ENCODE results near the gene SH3PXD2A. TPM values are rescaled to one million over a fixed set of nuclear protein-coding genes. Genes with fewer than 3 reads are reported as not detected.

Gene SH3PXD2A
- total RNA-seq, 1 donor from 2014 or later: 2.4 TPM

DNA sequence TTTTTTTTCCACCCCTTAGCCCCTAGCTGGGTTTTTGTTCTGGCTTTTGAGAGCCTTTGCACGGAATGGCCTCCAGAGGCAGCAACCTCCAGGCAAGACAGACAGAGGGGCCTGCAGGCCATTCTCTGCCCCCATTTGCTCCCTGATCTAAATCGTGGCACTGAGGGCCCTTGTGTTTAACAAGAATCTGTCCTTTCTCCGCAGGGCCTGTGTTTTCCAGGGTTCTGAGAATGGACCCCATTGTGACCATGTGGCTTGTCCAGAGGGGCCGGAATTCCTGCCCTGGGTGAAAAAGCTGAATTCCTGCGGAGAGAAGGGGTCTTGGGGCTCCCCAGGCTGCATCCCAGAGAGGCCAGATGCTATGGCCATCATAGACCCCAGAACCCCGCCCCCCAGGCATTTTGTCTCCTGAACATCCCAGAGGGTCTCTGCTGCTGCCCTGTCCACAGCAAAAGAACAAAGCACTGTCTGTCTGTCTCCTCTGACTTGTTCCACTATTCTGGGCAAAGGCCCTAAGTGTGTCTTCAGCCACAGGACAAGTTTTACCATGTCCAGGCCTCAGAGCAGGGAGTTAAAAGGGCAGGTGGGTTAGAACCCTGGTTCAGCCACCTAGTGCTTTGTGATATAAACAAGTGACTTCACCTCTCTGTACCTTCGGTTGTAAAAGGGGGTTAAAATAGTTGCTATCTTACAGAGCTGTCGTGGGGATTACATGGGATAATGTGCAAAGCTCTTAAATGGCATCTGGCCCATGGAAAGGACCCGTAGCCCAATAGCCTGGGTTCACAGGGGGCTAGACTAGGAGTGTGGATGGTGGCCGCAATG is 155.6 kb downstream of the SH3PXD2A start:
- DNase-seq: no peak

- DNase-seq: no peak
Measured at GRCh38 chr10:103698266-103698665, 157.1 kb downstream of the SH3PXD2A start.

GRCh38 chr10:103697787-103698186 is 157.6 kb downstream of the SH3PXD2A start:
- DNase-seq: no peak

- DNase-seq: peak; percentile 89
Measured at GRCh38 chr10:103696411-103697145, 158.8 kb downstream of the SH3PXD2A start.

GRCh38 chr10:103696094-103696410 is 159.3 kb downstream of the SH3PXD2A start:
- DNase-seq: no peak

DNA sequence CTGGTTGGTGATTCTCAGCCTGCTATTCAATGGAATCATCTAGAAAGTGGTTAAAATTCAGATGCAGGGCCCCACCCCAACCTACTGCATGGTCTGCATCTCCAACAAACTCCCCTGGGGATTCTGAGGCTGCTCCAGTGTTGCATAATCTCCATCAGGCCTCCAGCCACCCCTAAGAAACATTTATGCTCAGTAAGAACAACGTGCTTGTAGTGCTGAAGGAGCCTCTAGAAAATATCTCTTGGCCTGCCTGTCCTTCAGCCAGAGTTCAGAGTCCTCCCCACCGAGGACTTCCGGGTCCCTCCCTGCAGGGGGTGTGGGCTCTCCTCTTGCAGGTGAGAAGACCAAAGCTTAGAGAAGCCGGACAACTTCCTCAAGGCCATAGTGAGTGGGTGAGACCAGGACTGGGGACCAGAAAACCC is 159.8 kb downstream of the SH3PXD2A start:
- no peak for DNase-seq

DNA sequence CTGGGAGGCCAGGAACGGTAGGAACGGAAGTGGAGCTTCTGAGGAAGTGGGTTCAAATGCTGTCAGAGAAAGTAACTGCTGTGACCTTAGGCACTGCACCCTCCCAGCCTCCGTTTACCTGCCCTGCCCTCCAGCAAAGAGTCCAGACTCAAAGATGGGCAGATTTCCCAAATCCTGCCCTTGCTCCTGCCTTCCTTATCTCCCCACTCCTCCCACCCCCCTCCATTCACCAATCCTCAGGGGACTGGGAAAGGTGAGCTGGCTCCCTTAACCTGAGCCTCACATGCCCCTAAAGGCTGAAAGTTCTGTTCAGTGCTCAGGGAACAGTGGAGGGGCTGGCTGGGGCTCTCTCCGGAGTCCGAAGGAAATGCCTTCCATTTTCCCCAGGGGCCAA is 161.6 kb downstream of the SH3PXD2A start:
- no peak for DNase-seq

- DNase-seq: no peak
Measured at GRCh38 chr10:103692952-103693811, 162.2 kb downstream of the SH3PXD2A start.

DNA sequence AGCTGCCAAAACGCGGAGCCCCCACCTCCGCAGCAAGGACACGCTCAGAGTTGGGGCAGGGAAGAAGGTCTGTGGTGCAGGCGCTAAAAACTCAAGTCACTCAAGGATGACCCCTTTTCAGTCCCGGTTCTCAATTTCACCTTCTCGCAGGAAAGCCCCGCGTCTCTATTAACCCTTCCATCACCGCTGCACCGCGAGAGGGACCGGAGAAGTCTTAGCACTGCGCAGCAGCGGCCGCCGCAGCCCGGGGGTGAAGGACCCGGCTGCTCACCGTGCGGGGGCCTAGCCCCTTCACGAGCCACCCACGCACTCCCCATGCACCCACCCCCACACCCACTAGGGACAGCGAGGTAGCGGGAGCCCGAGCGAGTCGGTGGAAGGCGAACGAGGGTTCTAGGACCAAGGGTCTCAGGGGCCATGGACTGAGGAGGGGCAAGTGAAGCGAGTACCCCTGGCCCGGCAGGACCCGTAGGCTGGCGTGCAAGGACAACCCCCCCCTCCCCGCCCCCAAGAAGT is 162.9 kb downstream of the SH3PXD2A start:
- no peak for DNase-seq

- no peak for DNase-seq
Measured at GRCh38 chr10:103691723-103692435, 163.5 kb downstream of the SH3PXD2A start.

GRCh38 chr10:103691267-103691666 is 164.1 kb downstream of the SH3PXD2A start:
- DNase-seq: no peak

GRCh38 chr10:103690281-103690680 is 165.1 kb downstream of the SH3PXD2A start:
- no peak for DNase-seq

DNA sequence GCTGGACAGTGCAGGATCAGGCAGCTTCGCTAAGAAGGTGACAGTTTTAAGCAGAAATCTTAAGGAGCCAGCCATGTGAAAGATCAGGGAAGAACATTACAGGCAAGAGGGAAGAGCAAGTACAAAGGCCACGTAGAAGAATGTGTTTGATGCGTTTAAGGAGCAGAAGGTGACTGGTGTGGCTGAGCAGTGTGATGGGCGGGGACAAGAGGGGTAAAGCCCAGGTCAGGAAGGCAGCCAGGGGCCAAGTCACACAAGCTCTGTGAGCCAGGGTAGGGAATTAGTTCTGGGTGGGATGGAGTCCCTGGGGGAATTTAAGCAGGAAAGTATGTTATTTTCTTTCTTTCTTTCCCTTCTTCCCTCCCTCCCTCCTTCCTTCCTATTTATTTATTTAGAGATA is 166.9 kb downstream of the SH3PXD2A start:
- no peak for DNase-seq

GRCh38 chr10:103687718-103688117 is 167.7 kb downstream of the SH3PXD2A start:
- DNase-seq: no peak

- no peak for DNase-seq
Measured at GRCh38 chr10:103687172-103687571, 168.2 kb downstream of the SH3PXD2A start.

DNA sequence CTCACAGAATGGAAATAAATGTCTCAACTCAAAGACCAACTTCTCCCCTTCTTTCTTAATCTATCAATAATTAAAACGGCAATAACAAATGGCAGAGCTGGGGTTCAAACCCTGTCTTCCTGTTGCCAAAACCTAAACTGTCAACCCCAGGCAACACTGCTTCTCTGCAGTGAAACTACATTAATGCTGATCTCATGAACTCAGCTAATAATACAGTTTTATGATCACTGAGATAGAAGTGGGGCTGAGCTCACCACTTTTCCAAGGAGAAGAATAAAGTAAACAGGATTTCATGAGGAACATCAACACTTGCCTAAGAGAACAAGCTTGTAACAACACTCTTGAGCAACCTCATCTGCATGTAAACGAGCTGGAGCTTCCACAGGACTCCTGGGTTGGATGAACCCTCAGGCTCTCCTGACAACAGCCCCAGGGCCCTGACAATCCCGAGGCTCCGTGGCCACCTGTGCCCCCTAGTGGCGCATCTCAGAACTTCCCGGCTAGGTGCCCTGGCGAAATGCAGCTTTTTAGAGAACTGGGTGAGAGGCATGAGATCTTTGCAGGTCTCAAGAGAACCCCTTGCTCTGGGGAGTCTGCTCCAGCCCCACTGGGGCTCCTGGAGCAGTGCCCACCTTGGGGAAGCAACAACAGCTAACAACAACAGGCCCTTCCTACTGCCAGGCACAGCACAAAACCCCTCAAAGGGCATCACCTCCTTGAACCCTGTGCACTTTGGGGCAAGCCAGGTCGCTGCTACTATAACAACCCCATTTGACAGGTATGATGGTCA is 169.3 kb downstream of the SH3PXD2A start:
- DNase-seq: peak; percentile 75

DNA sequence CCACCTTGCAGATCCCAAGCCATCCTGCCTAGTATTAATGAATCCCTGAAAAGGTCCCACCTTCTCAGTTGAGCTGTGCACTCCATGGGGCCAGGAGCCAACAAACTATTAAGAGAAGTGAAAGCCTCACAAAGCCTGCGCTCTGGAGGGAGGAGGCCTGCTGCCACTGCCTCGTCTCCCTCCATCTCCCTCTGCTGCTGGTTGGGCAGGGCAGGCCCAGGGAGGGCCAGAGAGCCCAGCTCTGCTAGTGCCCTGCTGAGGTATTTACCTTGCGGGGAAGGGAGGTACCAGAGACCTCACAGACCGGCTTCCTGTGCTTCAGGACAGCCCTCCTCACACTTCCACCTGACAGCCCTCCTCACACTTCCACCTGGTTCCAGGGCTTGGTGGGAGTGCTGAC is 171.5 kb downstream of the SH3PXD2A start:
- no peak for DNase-seq

DNA sequence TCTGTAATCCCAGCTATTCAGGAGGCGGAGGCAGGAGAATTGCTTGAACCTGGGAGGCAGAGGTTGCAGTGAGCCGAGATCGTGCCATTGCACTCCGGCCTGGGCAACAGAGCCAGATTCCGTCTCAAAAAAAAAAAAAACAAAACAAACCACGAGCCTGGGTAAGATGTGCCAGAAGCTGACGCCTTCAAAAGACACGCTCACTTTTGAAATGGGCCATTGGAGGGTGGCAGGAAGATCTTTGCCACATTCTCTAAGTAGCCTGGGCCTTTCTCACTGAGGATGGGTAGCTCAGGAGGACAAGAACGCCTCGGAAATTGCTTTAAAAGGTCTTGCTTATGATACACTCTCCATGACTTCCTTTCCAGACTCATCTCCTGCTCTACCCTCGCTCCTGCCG is 172.7 kb downstream of the SH3PXD2A start:
- no peak for DNase-seq

- no peak for DNase-seq
Measured at GRCh38 chr10:103681617-103682399, 173.6 kb downstream of the SH3PXD2A start.

DNA sequence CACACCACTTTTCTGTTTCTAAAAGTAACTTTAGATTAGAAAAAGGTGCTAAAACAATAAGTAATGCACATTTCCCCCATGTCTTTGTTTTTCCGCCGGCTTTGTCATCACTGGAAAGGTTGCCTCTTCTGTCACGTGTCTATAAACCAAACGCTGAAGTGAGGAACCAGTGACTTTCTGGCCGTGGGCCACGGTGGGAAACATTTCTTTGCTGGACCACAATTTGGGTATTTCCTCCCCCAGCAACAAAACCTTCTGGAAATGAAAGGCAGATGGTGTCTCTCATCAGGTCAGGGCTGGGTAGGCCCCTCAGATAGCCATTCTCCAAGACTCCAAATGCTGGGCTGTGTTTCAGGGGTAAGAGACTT is 174.5 kb downstream of the SH3PXD2A start:
- DNase-seq: no peak
